Spleen (tissue), 7 donors: ENCODE results near the gene DLEC1.

ENCODE experiments used
- POLR2A ChIP-seq, 3 donors: fragments of 450-650 bp; IDR thresholded peaks; one replicate each; pipeline ENCODE4 v1.5.1; 2017; ENCODE audit warnings: antibody characterized with exemption in 3 of 3, mild to moderate bottlenecking in 1 of 3
- POLR2AphosphoS5 ChIP-seq, 3 donors: sonication (generic); formaldehyde crosslinking; IDR thresholded peaks; one replicate each; pipeline ENCODE4 v1.5.1; 2017; ENCODE audit warnings: antibody characterized with exemption in 3 of 3
- TF ChIP-seq, protein P1 (sequence below), 11 experiments: fragments of 200-600 bp in 7 of 11; fragments of 450-650 bp in 4 of 11; sonication (generic) in 4 of 11; IDR thresholded peaks in 8 of 11; conservative IDR thresholded peaks in 3 of 11; 1 replicate in 7 of 11; 2 replicates in 4 of 11; pipeline versions ENCODE4 v1.4.0 to v1.8.0; 2016 to 2021; ENCODE audit warnings: antibody characterized with exemption in 11 of 11, inconsistent platforms in 4 of 11, mild to moderate bottlenecking in 1 of 11
- donor health status: DM: no; HTN: no; CAD: no; lungs with moderate emphysema.
- donor health status: DM: no; HTN: no; CAD: no.
- donor health status: DM: no; HTN: no; CAD: no.

DNA sequence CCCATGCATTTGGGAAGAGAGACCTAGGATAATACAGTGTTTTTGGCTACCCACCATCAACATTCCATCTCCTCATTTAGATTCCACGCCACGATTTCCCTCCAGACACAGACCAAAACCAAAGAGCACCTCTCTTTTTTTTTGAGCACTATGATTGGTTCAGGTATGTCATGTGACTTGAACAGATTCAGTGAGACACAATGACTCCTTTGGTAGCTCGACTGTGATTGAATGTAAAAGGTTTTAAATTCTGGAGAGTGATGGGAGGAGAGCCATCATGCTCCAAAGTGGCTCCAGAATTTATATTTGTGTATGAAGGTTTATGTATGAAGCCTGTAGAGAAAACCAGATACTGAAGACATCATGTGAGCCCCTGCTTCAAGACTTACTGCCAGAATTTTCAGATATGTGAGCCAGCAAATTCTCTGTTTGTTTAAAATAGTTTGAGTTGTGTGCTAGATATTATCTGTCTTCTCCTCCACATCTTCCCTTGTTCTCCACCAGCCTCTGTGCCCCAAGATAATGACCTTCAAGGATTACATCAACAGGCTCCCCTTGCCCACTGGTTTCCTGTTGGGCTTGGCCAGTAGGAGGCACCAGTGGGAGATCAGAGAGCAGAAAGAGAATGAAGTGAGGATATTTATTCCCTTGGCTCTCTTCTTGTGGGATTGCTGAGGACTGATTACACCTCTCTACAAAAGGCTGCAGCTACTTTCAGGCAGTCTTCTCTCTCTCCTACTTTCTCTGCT is 111.9 kb downstream of the DLEC1 start:
- TF ChIP-seq, protein P1, sequence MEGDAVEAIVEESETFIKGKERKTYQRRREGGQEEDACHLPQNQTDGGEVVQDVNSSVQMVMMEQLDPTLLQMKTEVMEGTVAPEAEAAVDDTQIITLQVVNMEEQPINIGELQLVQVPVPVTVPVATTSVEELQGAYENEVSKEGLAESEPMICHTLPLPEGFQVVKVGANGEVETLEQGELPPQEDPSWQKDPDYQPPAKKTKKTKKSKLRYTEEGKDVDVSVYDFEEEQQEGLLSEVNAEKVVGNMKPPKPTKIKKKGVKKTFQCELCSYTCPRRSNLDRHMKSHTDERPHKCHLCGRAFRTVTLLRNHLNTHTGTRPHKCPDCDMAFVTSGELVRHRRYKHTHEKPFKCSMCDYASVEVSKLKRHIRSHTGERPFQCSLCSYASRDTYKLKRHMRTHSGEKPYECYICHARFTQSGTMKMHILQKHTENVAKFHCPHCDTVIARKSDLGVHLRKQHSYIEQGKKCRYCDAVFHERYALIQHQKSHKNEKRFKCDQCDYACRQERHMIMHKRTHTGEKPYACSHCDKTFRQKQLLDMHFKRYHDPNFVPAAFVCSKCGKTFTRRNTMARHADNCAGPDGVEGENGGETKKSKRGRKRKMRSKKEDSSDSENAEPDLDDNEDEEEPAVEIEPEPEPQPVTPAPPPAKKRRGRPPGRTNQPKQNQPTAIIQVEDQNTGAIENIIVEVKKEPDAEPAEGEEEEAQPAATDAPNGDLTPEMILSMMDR (IDR thresholded peaks at IDR 0.05 in 8 of 11, conservative IDR thresholded peaks at IDR 0.05 in 3 of 11): no peak
- no peak for TF ChIP-seq POLR2A (IDR thresholded peaks at IDR 0.05)
- TF ChIP-seq POLR2AphosphoS5 (IDR thresholded peaks at IDR 0.05): no peak
